Activated CD4-positive, alpha-beta T cell treated with anti-CD3 and anti-CD28 coated beads, Interleukin-2, amount 10 ng/mL, durations not matched to agents 24 days and 14 days (primary cell): Measurements from ENCODE around the gene GAGE12J. TPM values are rescaled to one million over a fixed set of nuclear protein-coding genes. Genes with fewer than 3 reads are reported as not detected.
"Not testable (repeated sequence)": the region's sequence is repeated elsewhere in the genome, so short reads cannot be mapped to it uniquely, and the experiment has no call there.

Experiments used
- DNase-seq: peaks from one replicate; pipeline ENCODE4 v3.0.0; 2022
- H3K27ac Mint-ChIP-seq: one replicate; pipeline ENCODE4 v1.8.0; 2022; ENCODE audit warnings: mild to moderate bottlenecking, mixed read lengths
- H3K27me3 Mint-ChIP-seq: one replicate; pipeline ENCODE4 v1.8.0; 2022; ENCODE audit warnings: mixed read lengths
- H3K36me3 Mint-ChIP-seq: one replicate; pipeline ENCODE4 v1.8.0; 2022; ENCODE audit warnings: low read depth, mild to moderate bottlenecking, mixed read lengths
- H3K4me1 Mint-ChIP-seq: one replicate; pipeline ENCODE4 v1.8.0; 2021; ENCODE audit warnings: mixed read lengths
- H3K4me3 Mint-ChIP-seq: one replicate; pipeline ENCODE4 v1.8.0; 2022; ENCODE audit warnings: mild to moderate bottlenecking, moderate library complexity, mixed read lengths
- H3K9me3 Mint-ChIP-seq: one replicate; pipeline ENCODE4 v1.8.0; 2021; ENCODE audit warnings: mixed read lengths
- intact Hi-C: fragments of 100-400 bp; cut with micrococcal nuclease; formaldehyde crosslinking; loops from one replicate; pipeline ENCODE4 v1.15.1; 2023
- total RNA-seq: library from RNA; stranded (reverse); gene quantifications from 2 replicates; pipeline ENCODE4 v1.2.3, GENCODE V29; 2022

Gene GAGE12J
- total RNA-seq, 1 donor from 2014 or later = not detected

DNA sequence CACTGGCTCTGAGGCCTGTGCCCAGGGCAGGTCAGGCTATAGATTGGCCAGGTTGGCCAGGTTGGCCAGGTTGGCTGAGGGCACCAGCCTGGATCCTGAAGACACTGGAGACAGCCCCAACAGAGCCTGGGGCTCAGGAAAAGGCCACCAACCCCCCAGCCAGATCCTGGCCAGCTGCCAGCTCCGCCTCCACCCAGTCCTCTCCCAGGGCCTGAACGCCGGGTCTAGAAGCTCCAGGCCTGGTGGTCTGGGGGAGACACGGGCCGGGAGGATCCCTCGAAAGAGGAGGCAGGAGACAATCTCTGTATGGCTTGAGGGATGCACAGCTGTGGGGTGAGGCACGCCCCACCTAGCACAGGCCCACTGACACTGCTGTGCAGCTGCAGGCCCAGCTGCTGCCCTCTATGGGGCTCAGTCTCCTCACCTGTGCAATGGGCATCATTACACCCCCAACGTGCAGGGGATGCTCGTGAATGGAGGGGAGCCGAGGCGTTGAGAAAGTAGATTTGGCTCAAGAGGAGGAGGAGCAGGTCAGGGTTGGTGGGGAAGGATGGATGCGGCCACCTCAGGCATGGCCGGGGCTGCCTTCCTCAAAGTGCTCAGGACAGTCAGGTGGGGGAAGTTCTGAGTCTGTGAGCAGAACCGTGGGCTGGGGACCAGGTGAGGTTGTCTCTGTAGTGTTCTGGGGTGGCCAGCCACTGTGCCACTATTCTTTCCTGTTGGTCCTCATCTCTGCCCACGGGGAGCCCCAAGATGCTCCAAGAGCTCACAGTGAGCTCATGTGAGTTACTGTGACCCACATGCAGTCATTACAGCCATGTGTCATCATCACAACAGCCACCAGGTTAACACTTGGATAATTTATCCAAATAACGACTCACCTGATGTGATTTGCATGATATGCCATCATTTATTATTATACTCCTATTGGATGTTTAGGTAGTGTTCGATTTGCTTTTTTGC is 29.2 kb upstream of the GAGE12J start:
- Mint-ChIP-seq H3K27ac (no peak overlapping the region), H3K9me3 (no peaks in the 10 kb centered on the region), H3K4me1 (peaks cover 10% of the 10 kb centered on the region), H3K36me3 (peaks cover 2% of the 10 kb centered on the region), H3K4me3 (no peak overlapping the region), H3K27me3 (peaks cover 3% of the 10 kb centered on the region)
- intact Hi-C loops = no loop called here
- no peak for DNase-seq

DNA sequence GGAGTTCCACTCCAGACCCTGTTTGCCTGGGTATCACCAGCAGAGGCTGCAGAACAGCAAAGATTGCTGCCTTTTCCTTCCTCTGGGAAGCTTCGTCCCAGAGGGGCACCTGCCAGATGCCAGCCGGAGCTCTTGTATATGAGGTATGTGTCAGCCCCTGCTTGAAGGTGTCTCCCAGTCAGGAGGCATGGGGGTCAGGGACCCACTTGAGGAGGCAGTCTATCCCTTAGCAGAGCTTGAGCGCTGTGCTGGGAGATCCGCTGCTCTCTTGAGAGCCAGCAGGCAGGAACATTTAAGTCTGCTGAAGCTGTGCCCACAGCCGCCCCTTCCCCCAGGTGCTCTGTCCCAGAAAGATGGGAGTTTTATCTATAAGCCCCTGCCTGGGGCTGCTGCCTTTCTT is 22.5 kb upstream of the GAGE12J start:
- H3K4me3 Mint-ChIP-seq, H3K27me3 Mint-ChIP-seq, H3K9me3 Mint-ChIP-seq, H3K27ac Mint-ChIP-seq, H3K4me1 Mint-ChIP-seq, DNase-seq, intact Hi-C loops, H3K36me3 Mint-ChIP-seq: not testable (repeated sequence)

DNA sequence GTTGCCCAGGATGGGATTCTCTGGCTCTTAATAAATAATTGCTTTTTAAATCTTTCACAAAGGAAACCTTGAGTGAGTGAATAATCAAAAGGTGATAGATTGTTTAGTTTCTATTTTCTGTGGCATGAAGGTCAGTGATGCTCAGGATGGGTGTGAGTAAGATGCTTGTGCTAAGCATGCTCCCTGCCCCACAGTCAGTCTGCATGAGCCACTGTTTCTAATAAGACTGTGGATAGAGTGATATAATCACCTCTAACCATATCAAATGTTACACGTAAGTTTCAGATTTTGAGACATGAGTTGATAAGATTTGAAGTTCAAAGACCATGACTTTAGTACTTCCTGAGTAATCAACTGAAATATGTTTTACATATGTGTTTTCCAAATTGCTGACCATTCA is 21.1 kb upstream of the GAGE12J start:
- Mint-ChIP-seq H3K4me3 (no peak overlapping the region), H3K27ac (no peak overlapping the region), H3K36me3 (no peaks in the 10 kb centered on the region), H3K27me3 (peaks cover 6% of the 10 kb centered on the region), H3K9me3 (no peaks in the 10 kb centered on the region), H3K4me1 (no peaks in the 10 kb centered on the region)
- no peak for DNase-seq
- intact Hi-C loops = no loop called here

DNA sequence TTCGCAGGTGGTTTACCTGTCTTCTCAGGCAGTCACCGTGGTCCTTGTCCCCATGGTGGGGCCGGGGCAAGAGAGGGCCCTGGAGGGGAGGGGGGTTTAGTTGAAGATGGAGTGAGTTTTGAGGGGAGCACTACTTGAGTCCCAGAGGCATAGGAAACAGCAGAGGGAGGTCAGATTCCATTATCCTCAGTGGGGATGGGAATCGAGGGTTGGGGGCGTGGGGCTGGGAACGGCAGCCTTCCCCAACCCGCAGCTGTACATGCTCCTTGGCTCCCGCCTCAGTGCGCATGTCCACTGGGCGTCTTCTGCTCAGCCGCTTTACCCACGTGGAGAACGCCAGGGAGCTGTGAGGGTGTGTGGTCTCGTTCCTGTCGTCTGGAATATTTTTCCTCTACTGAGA is 18.5 kb upstream of the GAGE12J start, which contains the start of gene GAGE10:
GAGE10 (plus strand) TSS at position 301 of the 400 bp plus-strand sequence. CDS start 1,214 bp downstream, outside the sequence.
- Mint-ChIP-seq H3K27ac (no peak within 1 kb of the TSS), H3K4me1 (no peaks in the 10 kb centered on the region), H3K4me3 (no peak within 1 kb of the TSS), H3K9me3 (no peaks in the 10 kb centered on the region), H3K36me3 (no peaks in the 10 kb centered on the region), H3K27me3 (peaks cover 7% of the 10 kb centered on the region)
- DNase-seq = no peak
- intact Hi-C loops = no loop called here

DNA sequence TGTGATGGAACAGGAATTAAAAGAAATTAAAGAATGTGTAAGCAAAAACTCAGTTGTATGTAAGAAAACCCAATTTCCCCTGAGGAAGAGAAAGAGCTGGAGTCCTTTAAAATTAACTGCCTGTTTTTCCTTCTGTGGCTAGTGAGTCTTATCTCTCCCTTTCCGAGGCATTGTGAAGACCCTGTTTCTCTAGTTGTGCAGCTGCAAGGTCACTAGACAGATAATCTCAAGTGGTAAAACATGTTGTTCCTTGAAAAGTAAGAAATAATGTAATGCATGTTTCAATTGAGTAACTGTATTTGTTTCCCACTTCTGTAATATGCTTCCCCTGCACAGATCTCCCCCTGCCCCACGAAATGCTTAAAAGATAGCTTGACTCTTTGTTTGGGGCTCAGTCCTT is 14.1 kb upstream of the GAGE12J start:
- not testable (repeated sequence) for H3K4me3 Mint-ChIP-seq, H3K27me3 Mint-ChIP-seq, H3K36me3 Mint-ChIP-seq, DNase-seq, H3K9me3 Mint-ChIP-seq, H3K27ac Mint-ChIP-seq
- peaks cover 16% of the 10 kb centered on the region for H3K4me1 Mint-ChIP-seq
- intact Hi-C loops = loop anchor here (5.0 kb wide), 1 partner anchor 35 kb away; no protein-coding TSS in a partner anchor

DNA sequence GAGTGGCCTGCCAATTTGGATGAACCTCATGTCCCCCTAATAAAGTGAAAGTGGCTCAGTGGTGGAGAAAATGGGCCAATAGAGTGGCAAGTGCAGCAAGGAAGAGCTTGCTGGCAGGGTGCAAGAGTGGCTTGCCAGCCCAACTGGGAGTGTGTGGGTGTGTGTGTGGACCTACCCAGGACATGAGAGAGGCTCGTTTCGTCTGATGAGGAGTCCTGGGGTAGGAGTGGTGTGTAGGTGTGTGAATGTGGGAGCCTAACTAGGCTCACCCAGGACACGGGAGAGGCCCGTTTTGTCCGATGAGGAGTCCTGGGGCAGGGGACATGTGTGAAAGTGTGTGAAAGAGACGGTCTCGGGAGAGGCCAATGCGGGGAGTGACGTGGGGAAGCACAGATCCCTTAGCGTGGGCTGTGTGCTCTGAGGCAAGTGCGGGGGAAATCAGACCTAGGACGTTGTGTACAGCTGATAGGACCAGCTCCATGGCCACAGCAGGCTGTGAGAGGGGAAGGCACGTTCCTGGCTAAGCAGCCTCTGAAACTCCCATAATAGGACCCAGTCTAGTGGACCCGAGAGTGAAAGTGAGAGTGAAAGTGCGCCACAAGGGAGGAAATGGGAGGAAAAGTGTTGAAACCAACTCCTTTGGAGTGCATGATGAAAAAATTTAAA is 13.1 kb upstream of the GAGE12J start:
- Mint-ChIP-seq H3K4me3 (peak overlapping the region; percentile 85), H3K4me1 (peaks cover 16% of the 10 kb centered on the region), H3K27me3 (peaks cover 5% of the 10 kb centered on the region), H3K36me3 (no peaks in the 10 kb centered on the region), H3K9me3 (no peaks in the 10 kb centered on the region), H3K27ac (peak overlapping the region; percentile 74)
- peak; percentile 79 for DNase-seq
- intact Hi-C loops = loop anchor here (5.0 kb wide), 1 partner anchor 36 kb away; no protein-coding TSS in a partner anchor

DNA sequence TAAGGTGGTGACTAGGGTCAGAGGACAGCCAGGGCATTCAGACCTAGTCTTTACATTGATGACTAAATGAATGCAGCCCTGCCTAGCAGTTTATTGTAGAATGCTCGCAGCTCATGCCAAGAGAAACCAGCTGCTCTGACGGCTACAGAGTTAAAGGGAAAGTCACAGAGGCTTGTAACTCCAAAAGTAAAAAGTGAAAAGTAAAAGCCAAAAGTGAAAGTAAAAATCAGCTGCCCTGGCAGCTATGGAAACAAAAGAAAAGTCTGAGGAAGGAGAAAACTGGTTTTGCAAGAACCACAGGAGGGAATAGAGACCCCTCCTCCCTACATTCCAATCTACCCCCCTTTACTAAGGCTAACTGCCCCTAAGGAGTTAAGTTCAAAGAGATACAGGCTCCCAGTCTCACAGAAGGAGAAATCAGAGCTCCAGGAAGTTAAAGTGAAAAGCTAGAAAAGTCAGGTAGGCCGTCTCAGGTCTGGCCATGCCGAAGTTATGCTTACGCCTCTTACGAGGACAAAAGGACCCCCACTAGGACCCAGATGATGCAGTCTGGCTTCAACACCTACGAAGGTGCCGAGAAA is 12.3 kb upstream of the GAGE12J start:
- H3K4me1 Mint-ChIP-seq = peaks cover 16% of the 10 kb centered on the region
- H3K27me3 Mint-ChIP-seq = peaks cover 5% of the 10 kb centered on the region
- peak overlapping the region; percentile 85 for H3K4me3 Mint-ChIP-seq
- intact Hi-C loops = loop anchor here (5.0 kb wide), 1 partner anchor 37 kb away; no protein-coding TSS in a partner anchor
- peak overlapping the region; percentile 74 for H3K27ac Mint-ChIP-seq
- no peaks in the 10 kb centered on the region for H3K9me3 Mint-ChIP-seq
- peak; percentile 64 for DNase-seq
- no peaks in the 10 kb centered on the region for H3K36me3 Mint-ChIP-seq

DNA sequence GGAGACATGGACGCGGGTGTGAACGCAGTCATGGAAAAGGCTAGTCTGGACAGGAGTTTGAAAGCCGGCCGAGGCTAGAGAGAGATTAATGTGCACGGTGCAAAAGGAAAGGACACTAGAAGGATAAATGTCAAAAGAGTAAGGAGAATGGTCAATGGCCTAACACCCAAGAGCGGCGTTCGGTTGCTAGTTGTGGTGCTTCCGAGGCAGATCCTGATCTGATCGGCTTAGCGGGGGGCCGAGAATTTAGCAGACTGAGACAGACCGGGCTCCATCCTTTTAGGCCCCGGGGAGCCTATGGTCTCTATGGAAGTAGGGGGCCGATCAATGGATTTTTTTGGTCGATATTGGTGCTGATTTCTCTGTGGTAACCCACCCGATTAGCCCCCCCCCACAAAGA is 11.5 kb upstream of the GAGE12J start:
- H3K9me3 Mint-ChIP-seq = no peaks in the 10 kb centered on the region
- no peak overlapping the region for H3K27ac Mint-ChIP-seq
- DNase-seq = no peak
- peaks cover 5% of the 10 kb centered on the region for H3K27me3 Mint-ChIP-seq
- peaks cover 16% of the 10 kb centered on the region for H3K4me1 Mint-ChIP-seq
- no peaks in the 10 kb centered on the region for H3K36me3 Mint-ChIP-seq
- intact Hi-C loops = no loop called here
- H3K4me3 Mint-ChIP-seq = no peak overlapping the region

DNA sequence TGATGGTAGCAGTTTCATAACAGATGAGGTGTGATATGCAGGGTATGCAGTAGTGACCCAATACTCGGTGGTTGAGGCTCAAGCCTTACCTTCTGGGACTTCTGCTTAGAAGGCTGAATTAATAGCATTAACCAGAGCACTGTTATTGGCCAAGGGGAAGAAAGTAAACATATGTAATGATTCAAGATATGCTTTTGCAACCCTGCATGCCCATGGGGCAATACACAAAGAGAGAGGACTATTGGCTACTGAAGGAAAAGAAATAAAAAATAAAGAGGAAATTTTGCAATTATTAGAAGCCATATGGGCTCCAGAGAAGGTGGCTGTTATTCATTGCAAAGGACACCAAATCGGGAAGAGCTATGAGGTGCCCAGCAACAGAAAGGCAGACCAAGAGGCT is 9.7 kb upstream of the GAGE12J start:
- DNase-seq = no peak
- Mint-ChIP-seq H3K4me3 (no peak overlapping the region), H3K4me1 (peaks cover 16% of the 10 kb centered on the region), H3K36me3 (no peaks in the 10 kb centered on the region), H3K9me3 (no peaks in the 10 kb centered on the region), H3K27me3 (peaks cover 3% of the 10 kb centered on the region), H3K27ac (no peak overlapping the region)
- intact Hi-C loops = no loop called here

DNA sequence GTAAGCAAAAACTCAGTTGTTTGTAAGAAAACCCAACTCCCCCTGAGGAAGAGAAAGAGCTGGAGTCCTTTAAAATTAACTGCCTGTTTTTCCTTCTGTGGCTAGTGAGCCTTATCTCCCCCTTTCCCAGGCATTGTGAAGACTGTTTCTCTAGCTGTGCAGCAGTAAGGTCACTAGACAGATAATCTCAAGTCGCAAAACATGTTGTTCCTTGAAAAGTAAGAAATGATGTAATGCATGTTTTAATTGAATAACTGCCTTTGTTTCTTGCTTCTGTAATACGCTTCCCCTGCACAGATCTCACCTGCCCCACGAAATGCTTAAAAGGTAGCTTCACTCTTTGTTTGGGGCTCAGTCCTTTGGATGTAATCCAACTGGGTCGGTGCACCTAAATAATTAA is 5.8 kb upstream of the GAGE12J start:
- no peaks in the 10 kb centered on the region for H3K36me3 Mint-ChIP-seq
- H3K4me1 Mint-ChIP-seq = no peaks in the 10 kb centered on the region
- H3K9me3 Mint-ChIP-seq = no peaks in the 10 kb centered on the region
- H3K27ac Mint-ChIP-seq = no peak overlapping the region
- no peaks in the 10 kb centered on the region for H3K27me3 Mint-ChIP-seq
- intact Hi-C loops = no loop called here
- no peak for DNase-seq
- H3K4me3 Mint-ChIP-seq = no peak overlapping the region

DNA sequence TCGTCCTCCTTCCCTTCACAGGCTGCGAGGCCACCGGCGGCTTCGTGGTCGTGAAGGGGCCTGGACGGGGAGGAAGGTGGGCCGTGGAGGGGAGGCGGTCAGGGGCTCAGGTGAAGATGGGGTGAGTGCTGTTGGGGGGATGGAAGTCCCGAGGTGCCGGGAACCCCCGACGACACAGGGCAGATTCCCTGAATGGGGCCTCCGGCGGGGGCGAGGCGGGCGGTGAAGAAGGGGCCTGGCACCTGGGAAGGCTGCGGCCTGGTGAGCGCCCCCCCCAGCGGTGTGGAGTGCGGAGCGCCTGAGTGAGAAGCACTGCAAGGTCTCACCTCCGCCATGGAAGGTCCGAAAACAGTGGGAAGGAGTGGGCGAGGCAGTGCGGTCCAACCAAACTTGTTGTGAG is 429 bp downstream of the GAGE12J start:
- H3K9me3 Mint-ChIP-seq, H3K36me3 Mint-ChIP-seq, H3K27ac Mint-ChIP-seq, H3K4me3 Mint-ChIP-seq, H3K27me3 Mint-ChIP-seq, H3K4me1 Mint-ChIP-seq, intact Hi-C loops: not testable (repeated sequence)
- DNase-seq = peak; percentile 9

DNA sequence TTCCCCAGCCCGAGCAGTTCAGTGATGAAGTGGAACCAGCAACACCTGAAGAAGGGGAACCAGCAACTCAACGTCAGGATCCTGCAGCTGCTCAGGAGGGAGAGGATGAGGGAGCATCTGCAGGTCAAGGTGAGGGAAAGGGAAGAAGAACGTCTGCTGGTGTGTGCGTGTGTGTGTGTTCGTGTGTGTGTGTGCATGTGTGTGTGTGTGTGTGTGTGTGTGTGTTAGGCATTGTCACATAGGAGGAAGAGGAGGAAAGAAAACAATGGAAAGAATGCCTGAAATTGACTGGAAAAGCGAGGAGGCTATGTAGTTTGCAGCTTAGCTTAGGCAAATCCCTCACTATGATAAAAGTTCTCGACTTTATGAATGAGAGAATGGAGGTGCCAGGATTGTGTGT is 1.9 kb downstream of the GAGE12J start:
- intact Hi-C loops, H3K27me3 Mint-ChIP-seq, H3K4me3 Mint-ChIP-seq, H3K36me3 Mint-ChIP-seq, H3K27ac Mint-ChIP-seq, H3K9me3 Mint-ChIP-seq, H3K4me1 Mint-ChIP-seq: not testable (repeated sequence)
- peak; percentile 54 for DNase-seq

DNA sequence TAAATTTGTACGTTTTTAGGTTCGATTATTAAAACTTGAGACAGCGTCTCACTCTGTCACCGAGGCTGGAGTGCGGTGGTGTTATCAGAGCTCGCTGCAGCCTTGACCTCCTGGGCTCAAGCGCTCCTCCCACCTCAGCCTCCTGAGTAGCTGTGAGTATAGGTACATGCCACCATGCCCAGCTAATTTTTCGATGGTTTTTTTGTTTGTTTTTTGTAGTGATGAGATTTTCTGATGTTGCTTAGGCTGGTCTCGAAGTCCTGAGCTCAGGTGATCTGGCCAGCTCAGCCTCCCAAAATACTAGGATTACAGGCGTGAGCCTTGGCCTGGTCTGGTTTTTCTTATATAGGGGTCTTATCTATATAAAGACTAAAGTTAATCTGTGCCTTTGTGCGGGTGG is 8.6 kb downstream of the GAGE12J start:
- not testable (repeated sequence) for H3K27me3 Mint-ChIP-seq, H3K9me3 Mint-ChIP-seq

DNA sequence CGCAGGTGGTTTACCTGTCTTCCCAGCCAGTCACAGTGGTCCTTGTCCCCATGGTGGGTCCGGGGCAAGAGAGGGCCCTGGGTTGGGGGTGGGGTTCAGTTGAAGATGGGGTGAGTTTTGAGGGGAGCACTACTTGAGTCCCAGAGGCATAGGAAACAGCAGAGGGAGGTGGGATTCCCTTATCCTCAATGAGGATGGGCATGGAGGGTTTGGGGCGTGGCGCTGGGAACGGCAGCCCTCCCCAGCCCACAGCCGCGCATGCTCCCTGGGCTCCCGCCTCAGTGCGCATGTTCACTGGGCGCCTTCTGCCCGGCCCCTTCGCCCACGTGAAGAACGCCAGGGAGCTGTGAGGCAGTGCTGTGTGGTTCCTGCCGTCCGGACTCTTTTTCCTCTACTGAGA is 9.4 kb downstream of the GAGE12J start, which contains the start of gene GAGE13:
GAGE13 (plus strand) TSS at position 301 of the 400 bp plus-strand sequence. CDS start 1,156 bp downstream, outside the sequence.
- H3K27me3 Mint-ChIP-seq, intact Hi-C loops, H3K36me3 Mint-ChIP-seq, DNase-seq, H3K4me3 Mint-ChIP-seq, H3K4me1 Mint-ChIP-seq, H3K9me3 Mint-ChIP-seq, H3K27ac Mint-ChIP-seq: not testable (repeated sequence)

More for the DNA sequence above, 8.6 kb downstream of the GAGE12J start:
- H3K27ac Mint-ChIP-seq, H3K4me1 Mint-ChIP-seq, H3K36me3 Mint-ChIP-seq, H3K4me3 Mint-ChIP-seq, intact Hi-C loops: not testable (repeated sequence)
- DNase-seq = peak; percentile 15
